Measurements from ENCODE around the gene SCYGR7. TPM values are rescaled to one million over a fixed set of nuclear protein-coding genes. Genes with fewer than 3 reads are reported as not detected.

The SCYGR7 gene, protein sequence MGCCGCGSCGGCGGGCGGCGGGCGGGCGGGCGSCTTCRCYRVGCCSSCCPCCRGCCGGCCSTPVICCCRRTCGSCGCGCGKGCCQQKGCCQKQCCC
- total RNA-seq, result not detected

DNA sequence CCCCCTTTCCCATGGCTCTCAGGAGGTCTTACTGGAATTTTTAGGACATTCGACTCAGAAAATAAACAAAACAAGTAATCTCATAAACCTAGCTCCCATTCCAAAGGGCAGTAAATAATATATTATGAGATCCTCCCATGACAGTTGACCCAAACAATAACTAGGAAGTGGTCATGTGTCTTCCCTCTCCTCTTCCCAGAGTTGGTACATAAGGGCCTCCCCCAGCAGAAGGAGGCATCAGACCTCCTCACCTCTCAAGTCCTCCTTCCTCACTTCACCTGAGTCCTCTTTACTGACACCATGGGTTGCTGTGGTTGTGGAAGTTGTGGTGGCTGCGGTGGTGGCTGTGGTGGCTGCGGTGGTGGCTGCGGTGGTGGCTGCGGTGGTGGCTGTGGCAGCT is at the start of gene SCYGR7:
Gene SCYGR7, plus strand, starts transcription at position 301 of the 400 bp plus-strand sequence. Its CDS starts 0 bp downstream, at position 301.
- H3K27ac ChIP-seq, result no peak within 1 kb of the TSS
- no peak within 1 kb of the TSS for H3K4me3 ChIP-seq
- H3K36me3 ChIP-seq, result no peaks in the 10 kb centered on the region
- intact Hi-C loops (cut with DNase I), result no loop called here
- DNase-seq, result no peak
- no peaks in the 10 kb centered on the region for H3K27me3 ChIP-seq
- H3K9ac ChIP-seq (ENCODE audit: low read depth in 2 of 2, low read length in 2 of 2), result no peak within 1 kb of the TSS
- TF ChIP-seq, protein P1, sequence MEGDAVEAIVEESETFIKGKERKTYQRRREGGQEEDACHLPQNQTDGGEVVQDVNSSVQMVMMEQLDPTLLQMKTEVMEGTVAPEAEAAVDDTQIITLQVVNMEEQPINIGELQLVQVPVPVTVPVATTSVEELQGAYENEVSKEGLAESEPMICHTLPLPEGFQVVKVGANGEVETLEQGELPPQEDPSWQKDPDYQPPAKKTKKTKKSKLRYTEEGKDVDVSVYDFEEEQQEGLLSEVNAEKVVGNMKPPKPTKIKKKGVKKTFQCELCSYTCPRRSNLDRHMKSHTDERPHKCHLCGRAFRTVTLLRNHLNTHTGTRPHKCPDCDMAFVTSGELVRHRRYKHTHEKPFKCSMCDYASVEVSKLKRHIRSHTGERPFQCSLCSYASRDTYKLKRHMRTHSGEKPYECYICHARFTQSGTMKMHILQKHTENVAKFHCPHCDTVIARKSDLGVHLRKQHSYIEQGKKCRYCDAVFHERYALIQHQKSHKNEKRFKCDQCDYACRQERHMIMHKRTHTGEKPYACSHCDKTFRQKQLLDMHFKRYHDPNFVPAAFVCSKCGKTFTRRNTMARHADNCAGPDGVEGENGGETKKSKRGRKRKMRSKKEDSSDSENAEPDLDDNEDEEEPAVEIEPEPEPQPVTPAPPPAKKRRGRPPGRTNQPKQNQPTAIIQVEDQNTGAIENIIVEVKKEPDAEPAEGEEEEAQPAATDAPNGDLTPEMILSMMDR (IDR thresholded peaks at IDR 0.05), result no peak
- no peaks in the 10 kb centered on the region for H3K4me1 ChIP-seq
- no peaks in the 10 kb centered on the region for H3K9me3 ChIP-seq

DNA sequence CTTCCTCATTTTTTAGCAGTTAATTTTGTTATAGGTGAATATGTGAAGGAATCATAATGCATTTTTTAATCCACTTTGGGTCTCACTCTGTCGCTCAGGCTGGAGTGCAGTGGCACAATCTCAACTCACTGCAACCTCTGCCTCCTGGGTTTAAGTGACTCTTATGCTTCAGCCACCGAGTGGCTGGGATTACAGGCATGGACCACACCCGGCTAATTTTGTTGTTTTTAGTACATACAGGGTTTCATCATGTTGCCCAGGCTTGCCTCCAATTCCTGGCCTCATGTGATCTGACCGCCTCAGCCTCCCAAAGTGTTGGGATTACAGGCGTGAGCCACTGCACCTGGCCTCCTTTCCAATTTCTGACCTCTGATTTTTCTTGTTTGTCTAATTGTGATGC is 43.9 kb upstream of the SCYGR7 start:
- TF ChIP-seq, protein P1 (IDR thresholded peaks at IDR 0.05), result no peak
- intact Hi-C loops (cut with DNase I), result no loop called here
- H3K4me1 ChIP-seq, result no peaks in the 10 kb centered on the region
- no peak for DNase-seq
- H3K27me3 ChIP-seq, result no peaks in the 10 kb centered on the region
- no peak overlapping the region for H3K27ac ChIP-seq
- H3K4me3 ChIP-seq, result no peak overlapping the region
- H3K9ac ChIP-seq (ENCODE audit: low read depth in 2 of 2, low read length in 2 of 2), result no peak overlapping the region
- H3K36me3 ChIP-seq, result no peaks in the 10 kb centered on the region
- no peaks in the 10 kb centered on the region for H3K9me3 ChIP-seq

DNA sequence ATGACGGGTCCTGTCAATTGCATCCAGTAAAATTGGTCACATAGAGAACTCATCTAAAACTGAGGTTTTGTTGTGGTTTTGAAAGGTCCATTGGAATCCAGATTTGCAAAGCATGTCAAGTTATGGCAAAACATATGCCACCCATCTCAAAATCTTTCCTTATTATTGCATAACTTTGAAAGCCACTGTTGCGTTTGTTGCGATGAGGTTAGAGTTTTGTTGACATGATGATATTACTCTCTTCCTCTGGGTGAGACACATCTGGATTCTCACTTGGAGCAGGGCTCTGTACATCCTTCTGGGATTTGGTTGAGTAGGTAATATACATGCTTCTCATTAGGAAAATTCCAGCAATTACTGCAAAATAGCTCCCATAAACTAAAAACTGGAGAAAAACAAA is 40.9 kb upstream of the SCYGR7 start:
- H3K4me1 ChIP-seq, result no peaks in the 10 kb centered on the region
- intact Hi-C loops (cut with DNase I), result no loop called here

DNA sequence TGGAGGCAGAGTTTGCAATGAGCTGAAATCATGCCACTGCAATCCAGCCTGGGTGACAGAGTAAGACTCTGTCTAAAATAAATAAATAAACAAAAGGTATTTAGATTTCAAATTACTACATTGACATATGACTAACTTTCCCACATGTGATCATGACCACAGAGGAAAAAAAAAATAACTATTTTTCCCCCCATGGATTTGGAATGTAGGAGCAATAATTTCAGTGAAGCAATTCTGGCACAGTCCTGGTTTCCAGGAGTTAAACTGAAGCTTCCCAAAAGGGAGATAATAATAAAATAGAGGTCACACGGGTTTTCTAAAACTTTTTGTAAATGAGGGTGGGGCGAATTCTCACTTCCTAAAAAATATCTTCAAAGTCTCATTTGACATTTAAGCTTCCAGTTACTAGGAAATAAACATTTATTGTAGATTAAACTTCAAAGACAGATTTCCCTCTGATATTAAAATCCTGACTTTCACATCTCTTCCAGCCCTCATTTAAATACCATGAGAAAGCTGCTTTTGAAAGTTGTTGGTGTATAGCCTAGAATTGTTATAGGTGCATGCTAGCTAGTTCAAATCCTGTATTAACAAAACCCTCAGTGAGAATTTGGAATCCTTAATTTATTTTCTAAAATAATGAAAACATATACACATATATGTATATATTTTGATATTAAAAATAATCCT is 31.0 kb upstream of the SCYGR7 start:
- H3K9me3 ChIP-seq, result no peaks in the 10 kb centered on the region
- intact Hi-C loops (cut with DNase I), result no loop called here
- H3K36me3 ChIP-seq, result no peaks in the 10 kb centered on the region
- TF ChIP-seq, protein P1 (IDR thresholded peaks at IDR 0.05), result no peak
- no peak overlapping the region for H3K9ac ChIP-seq (ENCODE audit: low read depth in 2 of 2, low read length in 2 of 2)
- H3K4me1 ChIP-seq, result no peaks in the 10 kb centered on the region
- no peaks in the 10 kb centered on the region for H3K27me3 ChIP-seq
- DNase-seq, result no peak
- H3K27ac ChIP-seq, result no peak overlapping the region
- no peak overlapping the region for H3K4me3 ChIP-seq

More for the DNA sequence above, 40.9 kb upstream of the SCYGR7 start:
- no peak for DNase-seq
- H3K27ac ChIP-seq, result no peak overlapping the region
- no peak overlapping the region for H3K9ac ChIP-seq (ENCODE audit: low read depth in 2 of 2, low read length in 2 of 2)
- no peaks in the 10 kb centered on the region for H3K36me3 ChIP-seq
- no peaks in the 10 kb centered on the region for H3K27me3 ChIP-seq
- no peaks in the 10 kb centered on the region for H3K9me3 ChIP-seq
- TF ChIP-seq, protein P1 (IDR thresholded peaks at IDR 0.05), result no peak
- H3K4me3 ChIP-seq, result no peak overlapping the region

DNA sequence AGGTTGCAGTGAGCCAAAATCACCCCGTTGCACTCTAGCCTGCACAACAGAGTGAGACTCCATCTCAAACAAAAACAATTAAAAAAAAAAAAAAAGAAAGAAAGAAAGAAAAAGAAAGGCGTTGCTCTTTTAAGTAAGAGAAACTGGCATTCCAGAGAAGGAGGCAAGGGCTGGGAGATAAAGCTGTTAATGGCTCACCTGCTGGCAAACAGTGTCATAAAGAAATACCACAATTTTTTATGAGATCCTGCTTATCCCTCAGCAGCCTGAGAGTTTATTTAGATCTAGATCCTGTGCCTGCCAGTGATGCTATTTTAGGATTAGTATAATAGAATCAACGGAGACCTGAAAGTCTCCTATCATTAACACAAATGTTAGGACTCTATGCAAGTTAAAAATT is 26.6 kb upstream of the SCYGR7 start:
- H3K27ac ChIP-seq, result no peak overlapping the region
- H3K9ac ChIP-seq (ENCODE audit: low read depth in 2 of 2, low read length in 2 of 2), result no peak overlapping the region
- no peaks in the 10 kb centered on the region for H3K36me3 ChIP-seq
- H3K4me1 ChIP-seq, result no peaks in the 10 kb centered on the region
- TF ChIP-seq, protein P1 (IDR thresholded peaks at IDR 0.05), result no peak
- no peak for DNase-seq
- no peaks in the 10 kb centered on the region for H3K27me3 ChIP-seq
- no peak overlapping the region for H3K4me3 ChIP-seq
- intact Hi-C loops (cut with DNase I), result no loop called here
- no peaks in the 10 kb centered on the region for H3K9me3 ChIP-seq

Data from colonic mucosa (tissue), 4 donors.